ENCODE results near the gene ASB14.
"Not testable (repeated sequence)": the region's sequence is repeated elsewhere in the genome, so short reads cannot be mapped to it uniquely, and the experiment has no call there.

GRCh38 chr3:57339071-57339642, 46.7 kb upstream of the ASB14 start:
- not testable (repeated sequence) for TF ChIP-seq CTCF, POLR2A (IDR thresholded peaks at IDR 0.05)
